Chondrocyte (in vitro differentiated cells): ENCODE measurements around the gene TMEM154. TPM values are rescaled to one million over a fixed set of nuclear protein-coding genes. Genes with fewer than 3 reads are reported as not detected.

Experiments
- DNase-seq: peaks from one replicate; pipeline ENCODE4 v3.0.0; 2021; ENCODE audit warnings: mixed read lengths, low spot score
- H3K27ac Mint-ChIP-seq: one replicate; pipeline ENCODE4 v1.8.0; 2021; ENCODE audit warnings: mild to moderate bottlenecking, moderate library complexity, mixed read lengths; ENCODE audit not compliant: unreplicated experiment
- H3K27me3 Mint-ChIP-seq: 2 replicates; pipeline ENCODE4 v1.8.0; 2021; ENCODE audit warnings: low read depth, mixed read lengths
- H3K36me3 Mint-ChIP-seq: 2 replicates; pipeline ENCODE4 v1.8.0; 2021; ENCODE audit warnings: low read depth, mixed read lengths
- H3K4me1 Mint-ChIP-seq: 2 replicates; pipeline ENCODE4 v1.8.0; 2021; ENCODE audit warnings: low read depth, mild to moderate bottlenecking, mixed read lengths
- H3K4me3 Mint-ChIP-seq: one replicate; pipeline ENCODE4 v1.8.0; 2021; ENCODE audit warnings: mild to moderate bottlenecking, moderate library complexity, mixed read lengths; ENCODE audit not compliant: unreplicated experiment
- H3K9me3 Mint-ChIP-seq: 2 replicates; pipeline ENCODE4 v1.8.0; 2021; ENCODE audit warnings: low read depth, mixed read lengths
- total RNA-seq: library from RNA; stranded (reverse); gene quantifications from 3 replicates; pipeline ENCODE4 v1.2.1, GENCODE V29; 2021
- TF ChIP-seq, protein P1 (sequence below): fragments of 200-600 bp; sonication (generic); IDR thresholded peaks from 2 replicates; pipeline ENCODE4 v1.5.0; 2021; ENCODE audit warnings: antibody characterized with exemption, mild to moderate bottlenecking, moderate library complexity

Gene TMEM154
- total RNA-seq, 1 donor from 2014 or later = 2.2 TPM

DNA sequence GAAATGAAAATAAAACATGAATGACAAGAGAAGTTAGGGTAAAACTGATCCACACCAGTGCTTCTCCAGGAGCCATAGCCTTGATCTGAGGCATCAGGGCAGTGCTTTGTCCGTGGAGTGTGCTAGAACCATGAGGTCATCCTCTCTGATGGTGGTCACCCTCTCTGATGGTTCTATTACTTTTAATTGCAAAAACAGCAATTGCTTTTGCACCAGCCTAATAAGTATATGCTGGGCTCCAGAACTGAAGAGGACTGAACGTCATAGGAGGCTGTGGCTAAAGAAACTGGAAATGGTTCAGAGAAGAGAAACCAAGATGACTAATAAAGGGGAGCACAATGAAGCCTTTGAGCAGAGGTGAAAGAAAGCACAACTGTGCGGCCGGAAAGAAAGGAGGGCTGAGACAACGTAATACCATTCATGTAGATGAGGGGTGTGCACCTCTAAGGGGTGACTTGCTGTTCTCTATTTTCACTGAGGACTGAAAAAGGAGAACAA, 17.0 kb upstream of the TMEM154 start:
- no peak overlapping the region for H3K4me3 Mint-ChIP-seq
- TF ChIP-seq, protein P1, sequence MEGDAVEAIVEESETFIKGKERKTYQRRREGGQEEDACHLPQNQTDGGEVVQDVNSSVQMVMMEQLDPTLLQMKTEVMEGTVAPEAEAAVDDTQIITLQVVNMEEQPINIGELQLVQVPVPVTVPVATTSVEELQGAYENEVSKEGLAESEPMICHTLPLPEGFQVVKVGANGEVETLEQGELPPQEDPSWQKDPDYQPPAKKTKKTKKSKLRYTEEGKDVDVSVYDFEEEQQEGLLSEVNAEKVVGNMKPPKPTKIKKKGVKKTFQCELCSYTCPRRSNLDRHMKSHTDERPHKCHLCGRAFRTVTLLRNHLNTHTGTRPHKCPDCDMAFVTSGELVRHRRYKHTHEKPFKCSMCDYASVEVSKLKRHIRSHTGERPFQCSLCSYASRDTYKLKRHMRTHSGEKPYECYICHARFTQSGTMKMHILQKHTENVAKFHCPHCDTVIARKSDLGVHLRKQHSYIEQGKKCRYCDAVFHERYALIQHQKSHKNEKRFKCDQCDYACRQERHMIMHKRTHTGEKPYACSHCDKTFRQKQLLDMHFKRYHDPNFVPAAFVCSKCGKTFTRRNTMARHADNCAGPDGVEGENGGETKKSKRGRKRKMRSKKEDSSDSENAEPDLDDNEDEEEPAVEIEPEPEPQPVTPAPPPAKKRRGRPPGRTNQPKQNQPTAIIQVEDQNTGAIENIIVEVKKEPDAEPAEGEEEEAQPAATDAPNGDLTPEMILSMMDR = no peak
- peaks cover 11% of the 10 kb centered on the region for H3K27me3 Mint-ChIP-seq
- no peaks in the 10 kb centered on the region for H3K36me3 Mint-ChIP-seq
- H3K27ac Mint-ChIP-seq = no peak overlapping the region
- peaks cover 7% of the 10 kb centered on the region for H3K4me1 Mint-ChIP-seq
- no peaks in the 10 kb centered on the region for H3K9me3 Mint-ChIP-seq
- DNase-seq = no peak

DNA sequence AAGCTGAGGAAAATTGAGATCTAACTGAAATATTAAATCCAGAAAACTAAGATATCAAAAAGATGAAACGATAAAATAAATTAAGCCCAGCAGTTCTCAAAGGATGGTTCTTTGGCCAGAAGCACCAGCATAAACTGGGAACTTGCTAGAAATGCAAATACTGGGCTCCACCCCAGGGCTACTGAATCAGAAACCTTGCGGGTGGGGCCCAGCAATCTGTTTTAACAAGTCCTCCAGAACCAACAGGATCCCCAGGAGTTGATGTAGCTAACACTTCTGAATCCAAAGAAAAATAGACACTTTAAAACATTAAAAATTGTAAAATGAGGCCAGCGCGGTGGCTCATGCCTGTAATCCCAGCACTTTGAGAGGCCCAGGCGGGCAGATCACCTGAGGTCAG, 14.1 kb upstream of the TMEM154 start:
- no peaks in the 10 kb centered on the region for H3K9me3 Mint-ChIP-seq
- H3K4me3 Mint-ChIP-seq = no peak overlapping the region
- no peak overlapping the region for H3K27ac Mint-ChIP-seq
- DNase-seq = no peak
- TF ChIP-seq, protein P1 = no peak
- peaks cover 7% of the 10 kb centered on the region for H3K27me3 Mint-ChIP-seq
- H3K36me3 Mint-ChIP-seq = no peaks in the 10 kb centered on the region
- peaks cover 7% of the 10 kb centered on the region for H3K4me1 Mint-ChIP-seq

DNA sequence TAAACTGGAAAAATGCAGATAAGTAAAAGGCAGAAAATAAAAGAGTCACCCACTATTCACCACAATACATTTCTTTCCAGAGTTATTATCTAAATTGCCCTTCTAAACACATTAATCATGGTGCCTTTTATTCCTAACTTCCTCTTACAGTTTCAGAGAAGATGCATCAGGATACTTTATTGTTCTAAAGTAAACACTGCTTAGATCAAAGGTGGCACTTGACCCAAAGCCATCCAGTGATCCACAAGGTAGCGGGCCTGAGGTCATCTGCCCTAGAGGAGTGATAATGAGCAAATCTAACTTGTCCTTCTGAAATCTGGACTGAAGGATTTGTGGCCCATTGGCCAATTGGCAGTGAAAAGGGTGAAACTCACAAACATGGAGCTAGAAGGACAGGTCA, 12.0 kb upstream of the TMEM154 start:
- H3K36me3 Mint-ChIP-seq = no peaks in the 10 kb centered on the region
- H3K27me3 Mint-ChIP-seq = peaks cover 6% of the 10 kb centered on the region
- H3K27ac Mint-ChIP-seq = no peak overlapping the region
- no peak overlapping the region for H3K4me3 Mint-ChIP-seq
- no peaks in the 10 kb centered on the region for H3K9me3 Mint-ChIP-seq
- TF ChIP-seq, protein P1 = no peak
- peaks cover 2% of the 10 kb centered on the region for H3K4me1 Mint-ChIP-seq
- DNase-seq = no peak

DNA sequence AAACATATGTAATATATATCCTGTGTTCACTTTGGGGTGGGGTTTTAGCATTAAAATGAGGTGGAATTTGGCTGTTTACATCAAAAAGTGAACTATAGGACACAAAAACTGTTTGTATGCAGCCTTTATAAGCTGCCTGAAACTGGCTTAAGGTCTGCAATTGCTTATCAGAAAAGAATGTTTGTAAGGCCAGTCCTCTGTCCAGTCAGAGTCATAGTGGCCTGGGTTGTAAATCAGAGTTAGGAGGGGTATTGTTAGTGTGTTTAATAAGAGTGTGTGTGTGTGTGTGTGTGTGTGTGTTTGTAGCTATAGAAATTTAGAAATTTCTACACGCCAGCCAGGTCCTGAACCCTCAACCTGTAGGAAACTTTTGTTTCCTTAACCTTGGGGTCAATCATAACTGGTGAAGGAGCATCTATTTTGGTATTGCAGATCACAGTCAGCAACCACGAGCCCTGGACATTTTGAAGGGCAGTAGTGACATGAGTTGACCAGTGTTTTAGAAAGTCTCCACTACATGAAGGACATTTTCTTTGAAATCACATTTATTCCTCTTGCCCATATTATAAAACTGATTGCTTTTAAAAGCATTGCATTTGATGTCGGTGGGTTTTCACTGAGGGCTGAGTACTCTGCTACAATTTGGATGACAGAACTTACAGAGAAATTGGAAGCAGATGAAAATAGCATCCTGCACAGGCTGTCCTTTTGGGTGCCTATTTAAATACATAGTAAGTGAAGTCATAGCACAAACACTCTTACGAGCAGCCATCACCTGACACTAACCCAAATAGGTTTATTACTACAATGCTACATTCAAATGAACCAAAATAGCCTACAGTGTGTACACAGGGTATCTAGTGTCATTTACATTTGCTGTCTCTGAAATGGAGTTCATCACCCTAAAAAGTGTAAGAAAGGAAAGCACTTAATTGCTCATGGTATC, 11.2 kb upstream of the TMEM154 start:
- H3K27ac Mint-ChIP-seq = no peak overlapping the region
- TF ChIP-seq, protein P1 = no peak
- H3K27me3 Mint-ChIP-seq = peaks cover 6% of the 10 kb centered on the region
- no peaks in the 10 kb centered on the region for H3K36me3 Mint-ChIP-seq
- no peak for DNase-seq
- H3K9me3 Mint-ChIP-seq = no peaks in the 10 kb centered on the region
- no peak overlapping the region for H3K4me3 Mint-ChIP-seq
- H3K4me1 Mint-ChIP-seq = no peaks in the 10 kb centered on the region

DNA sequence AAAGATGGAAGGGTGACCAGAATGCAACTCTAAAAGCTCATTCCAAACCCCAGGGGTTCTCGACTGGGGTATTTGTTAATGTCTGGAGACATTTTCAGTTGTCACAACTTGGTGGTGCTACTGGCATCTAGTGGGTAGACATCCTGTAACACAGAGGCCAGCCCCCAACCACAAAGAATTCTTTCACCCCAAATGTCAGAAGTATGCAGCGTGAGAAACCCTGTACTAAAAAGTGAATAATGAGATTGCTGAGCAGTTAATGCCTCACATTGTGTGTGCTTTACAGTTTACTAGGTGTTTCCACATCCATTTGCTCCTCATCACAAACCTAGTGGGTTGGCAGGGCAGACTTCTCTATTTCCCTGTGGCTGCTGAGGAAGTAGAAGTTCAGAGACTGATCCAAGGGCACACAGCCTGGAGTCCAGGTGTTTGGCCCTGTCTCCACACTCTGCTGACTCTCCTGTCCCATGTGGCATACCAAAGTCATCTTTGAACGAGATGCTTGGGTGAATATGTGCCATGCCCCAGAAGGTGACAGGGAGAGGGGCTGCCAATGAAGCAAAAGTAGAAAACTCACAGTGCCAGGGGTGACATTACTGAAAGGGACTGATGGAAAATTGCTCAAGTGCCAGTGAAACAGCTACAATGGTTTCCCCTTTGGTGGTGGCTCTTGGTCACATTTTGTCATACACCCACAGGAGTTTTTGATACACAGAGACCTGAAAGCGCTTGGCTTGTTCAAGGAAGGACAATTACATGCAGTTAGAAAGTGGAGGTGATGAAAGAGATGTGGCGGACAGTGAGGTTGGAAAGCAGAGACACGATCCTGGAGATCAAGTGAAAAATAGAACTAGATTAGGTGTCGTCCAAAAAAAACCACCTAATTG, 10.1 kb upstream of the TMEM154 start:
- no peaks in the 10 kb centered on the region for H3K36me3 Mint-ChIP-seq
- no peak overlapping the region for H3K4me3 Mint-ChIP-seq
- TF ChIP-seq, protein P1 = no peak
- no peak overlapping the region for H3K27ac Mint-ChIP-seq
- H3K9me3 Mint-ChIP-seq = no peaks in the 10 kb centered on the region
- H3K27me3 Mint-ChIP-seq = peaks cover 6% of the 10 kb centered on the region
- DNase-seq = no peak
- H3K4me1 Mint-ChIP-seq = no peaks in the 10 kb centered on the region
